KBM-7 (cell line): Measurements from ENCODE around the gene CA10.

ENCODE experiments used
- DNase-seq: peaks from one replicate; pipeline ENCODE4 v3.0.0-alpha.2; 2015
- in situ Hi-C: fragments of 300-500 bp; cut with MboI; formaldehyde crosslinking; loops from 2 replicates; pipeline ENCODE4 v1.14.3; 2020; ENCODE audit warnings: low sequenced_read_pairs, low pct_unique_long_range_greater_than_20kb, mixed read lengths

Gene CA10

DNA sequence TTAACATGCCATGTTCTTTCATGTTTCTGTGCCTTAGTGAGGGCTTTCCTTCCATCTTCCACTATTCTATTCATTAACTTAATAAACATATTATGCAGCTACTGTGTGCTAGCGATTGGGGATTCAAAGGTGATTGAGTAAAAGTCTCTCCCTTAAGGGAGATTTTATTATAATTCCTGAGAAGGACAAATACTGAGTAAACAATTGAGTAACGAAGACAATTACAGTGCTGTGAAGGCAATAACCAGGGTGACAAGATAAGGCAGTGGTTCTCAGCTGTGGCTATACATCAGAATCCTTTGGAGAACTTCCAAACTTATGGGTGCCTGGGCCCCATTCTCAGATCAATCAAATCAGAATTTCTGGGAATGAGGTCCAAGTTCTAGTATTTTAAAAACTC lies 353.3 kb downstream of the CA10 start:
- in situ Hi-C loops: no loop called here
- no peak for DNase-seq

DNA sequence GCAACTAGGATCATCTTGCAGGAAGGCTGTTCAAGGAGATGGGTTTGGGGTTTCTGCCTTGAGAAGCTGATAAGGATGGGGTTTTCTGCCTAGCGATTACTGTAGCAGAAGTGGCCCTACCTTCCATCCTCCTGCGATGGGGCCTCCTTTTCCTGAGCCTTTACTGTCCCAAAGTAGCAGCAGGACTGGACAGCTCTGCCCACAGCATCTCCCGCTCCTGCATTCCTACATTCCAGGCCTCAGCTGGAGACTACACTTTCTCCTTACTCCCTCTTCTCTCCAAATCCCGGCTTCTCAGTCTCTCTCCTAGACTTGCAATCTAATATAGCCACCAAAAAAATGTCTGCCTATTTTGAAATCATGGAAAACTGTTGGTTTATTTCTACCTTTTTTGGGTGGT lies 355.4 kb downstream of the CA10 start:
- in situ Hi-C loops: no loop called here
- no peak for DNase-seq

DNA sequence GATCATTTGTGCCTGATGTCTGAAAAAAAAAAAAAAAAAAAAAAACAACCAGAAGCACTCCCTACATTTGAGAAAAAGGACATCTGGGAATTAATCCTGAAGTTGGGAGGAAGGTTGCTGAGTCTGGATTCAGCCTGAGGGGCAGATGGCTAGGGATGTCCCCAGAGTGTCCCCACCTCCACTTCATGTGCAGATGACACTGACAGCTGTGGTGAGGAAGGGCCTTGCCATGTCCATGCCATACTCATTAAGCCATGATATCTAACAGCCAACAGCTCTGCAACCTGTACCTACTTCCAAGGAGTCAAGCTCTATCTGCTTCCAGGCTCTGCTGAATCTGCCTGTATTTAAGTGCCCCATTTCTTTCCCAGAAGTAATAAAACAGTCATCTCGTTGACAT lies 356.0 kb downstream of the CA10 start:
- in situ Hi-C loops: no loop called here
- DNase-seq: no peak

DNA sequence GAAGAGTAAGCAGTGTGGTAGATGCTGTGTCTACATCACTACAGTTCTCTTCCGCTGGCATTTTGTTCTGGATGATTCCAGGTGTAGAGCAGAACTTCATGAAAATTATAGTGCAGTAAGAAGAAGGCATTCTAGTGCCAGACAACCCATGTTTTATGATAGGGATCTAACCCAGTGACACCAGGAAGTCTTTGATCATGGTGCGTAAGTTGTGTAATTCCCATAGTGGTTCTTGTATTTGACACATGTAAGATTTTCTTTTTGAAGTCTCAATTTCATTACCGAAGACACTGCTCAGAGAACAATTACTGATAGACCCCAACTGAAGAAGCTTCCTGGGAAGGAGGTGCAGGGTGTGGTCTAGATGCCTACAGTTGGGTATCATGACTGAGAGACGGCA lies 356.9 kb downstream of the CA10 start:
- in situ Hi-C loops: no loop called here
- no peak for DNase-seq

DNA sequence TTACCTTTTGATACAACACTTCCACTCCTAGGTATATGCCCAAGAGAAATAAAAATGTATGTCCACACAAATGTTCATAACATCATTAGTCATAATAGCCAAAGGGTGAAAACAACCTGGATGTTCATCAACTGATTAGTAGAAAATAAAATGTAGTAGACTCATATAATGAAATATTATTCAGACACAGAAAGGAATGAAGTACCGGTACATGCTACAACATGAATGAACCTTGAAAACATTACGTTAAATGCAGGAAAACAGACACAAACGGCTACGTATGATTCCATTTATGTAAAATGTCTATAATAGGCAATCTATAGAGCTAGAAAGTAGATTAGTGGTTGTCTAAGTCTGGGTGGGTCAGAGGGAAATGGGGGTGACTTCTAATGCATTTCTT lies 358.5 kb downstream of the CA10 start:
- in situ Hi-C loops: no loop called here
- no peak for DNase-seq

DNA sequence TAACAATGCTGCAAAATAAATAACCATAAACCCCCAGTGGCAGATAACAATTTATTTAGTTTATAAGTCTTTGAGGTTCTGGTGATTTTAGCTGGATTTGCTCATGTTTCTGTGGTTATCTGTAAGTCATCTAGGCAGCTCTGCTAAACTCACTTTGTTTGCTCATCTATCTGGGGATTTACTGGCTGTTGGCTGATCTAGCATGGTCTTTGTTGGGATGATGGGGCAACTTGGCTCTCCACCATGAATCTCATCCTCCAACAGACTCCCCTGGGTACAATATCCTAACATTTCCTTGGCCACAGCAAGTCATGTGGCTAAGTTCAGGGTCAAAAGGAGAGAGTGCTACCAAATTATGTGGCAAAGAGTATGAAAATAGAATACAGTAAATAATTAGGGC lies 359.3 kb downstream of the CA10 start:
- in situ Hi-C loops: no loop called here
- no peak for DNase-seq

DNA sequence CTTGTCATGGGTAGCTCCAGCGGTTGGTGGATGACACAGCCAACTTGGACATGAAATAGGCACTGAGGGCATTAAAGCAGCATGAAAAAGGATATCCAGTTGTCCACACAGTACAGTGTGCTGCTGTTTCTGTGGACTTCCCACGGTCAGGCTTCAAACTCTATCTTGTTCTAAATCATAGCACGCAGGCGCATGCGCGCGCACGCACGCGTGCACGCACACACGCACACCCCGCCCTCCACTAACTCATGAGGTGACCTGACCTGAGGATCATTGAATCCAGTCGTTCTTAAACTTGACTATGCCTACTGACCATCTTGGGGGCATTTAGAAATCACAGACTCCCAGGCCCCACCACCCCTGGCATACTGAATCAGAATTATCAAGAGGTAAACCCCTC lies 361.4 kb downstream of the CA10 start:
- no peak for DNase-seq
- in situ Hi-C loops: no loop called here

DNA sequence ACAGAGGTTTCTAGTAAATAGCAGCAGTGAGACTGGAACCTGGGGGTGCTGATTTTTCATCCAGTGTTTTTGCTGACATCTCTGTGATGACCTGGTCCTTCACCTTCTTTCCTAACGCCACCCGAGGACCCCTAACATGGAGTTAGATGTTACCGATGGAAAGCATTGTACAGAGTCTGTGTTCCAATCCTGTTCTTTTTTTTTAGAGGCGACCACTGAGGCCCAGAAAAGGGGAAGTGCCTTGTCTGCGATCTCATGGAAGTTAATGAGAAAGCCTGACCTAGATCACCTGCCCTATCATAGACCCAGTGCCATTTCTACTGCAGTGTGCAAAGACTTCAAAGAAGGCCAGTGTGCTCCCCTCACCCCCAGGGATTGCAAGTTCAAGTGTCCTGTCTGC lies 362.5 kb downstream of the CA10 start:
- DNase-seq: no peak
- in situ Hi-C loops: no loop called here

DNA sequence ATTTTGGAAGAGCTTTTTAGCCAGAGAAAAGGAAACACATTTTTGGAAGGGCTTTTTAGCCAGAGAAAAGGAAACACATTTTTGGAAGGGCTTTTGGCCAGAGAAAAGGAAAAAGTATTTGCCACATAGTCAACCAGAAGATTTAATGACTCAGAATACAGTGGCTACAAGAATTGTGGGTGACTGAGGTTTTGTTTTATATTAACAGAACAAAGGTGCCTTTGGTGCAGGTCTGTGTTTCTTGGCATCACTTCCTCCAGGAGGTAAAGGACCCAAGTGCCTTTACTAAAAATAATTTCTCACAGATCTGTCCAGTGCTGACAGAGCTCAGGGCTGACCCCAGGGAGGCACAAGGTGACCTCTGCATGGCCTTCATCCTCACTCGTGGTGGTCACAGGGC lies 363.1 kb downstream of the CA10 start:
- DNase-seq: no peak
- in situ Hi-C loops: no loop called here

DNA sequence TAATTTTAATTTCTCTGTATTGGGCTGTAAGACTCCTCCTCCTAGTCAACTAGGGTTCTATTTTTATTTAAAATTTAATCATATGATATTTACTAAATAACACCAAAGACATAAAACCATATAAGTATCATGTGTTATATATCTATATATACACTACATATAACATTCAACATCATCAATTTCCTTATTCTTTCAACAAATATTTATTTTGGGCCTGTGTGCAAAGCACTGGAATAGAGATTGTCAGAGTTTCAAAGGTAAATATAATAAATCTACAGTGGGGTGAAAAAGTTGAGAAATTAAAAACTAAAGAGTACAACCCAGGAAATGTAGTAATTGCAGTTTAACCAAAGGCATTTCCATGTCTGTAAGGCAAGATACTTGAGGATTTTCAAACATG lies 364.0 kb downstream of the CA10 start:
- DNase-seq: no peak
- in situ Hi-C loops: no loop called here

DNA sequence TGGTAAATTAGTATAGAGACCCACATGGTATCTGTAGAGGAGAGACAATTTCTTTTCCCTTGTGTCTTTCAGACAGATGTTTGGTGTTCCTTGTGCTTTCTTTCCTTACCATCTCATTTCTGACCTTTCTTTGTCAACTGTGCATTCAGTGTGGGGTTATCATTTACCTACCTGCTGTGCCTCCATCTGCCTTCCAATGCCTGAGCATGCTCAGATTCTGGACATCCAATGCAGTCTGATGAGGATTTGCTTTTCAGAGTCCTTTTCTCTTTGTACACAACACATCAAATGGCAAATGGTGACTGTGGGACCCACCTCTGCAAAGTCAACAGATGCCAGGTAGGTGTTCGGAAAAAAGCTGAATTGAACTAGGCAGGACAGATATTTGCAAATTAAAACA lies 364.8 kb downstream of the CA10 start:
- DNase-seq: no peak
- in situ Hi-C loops: no loop called here

DNA sequence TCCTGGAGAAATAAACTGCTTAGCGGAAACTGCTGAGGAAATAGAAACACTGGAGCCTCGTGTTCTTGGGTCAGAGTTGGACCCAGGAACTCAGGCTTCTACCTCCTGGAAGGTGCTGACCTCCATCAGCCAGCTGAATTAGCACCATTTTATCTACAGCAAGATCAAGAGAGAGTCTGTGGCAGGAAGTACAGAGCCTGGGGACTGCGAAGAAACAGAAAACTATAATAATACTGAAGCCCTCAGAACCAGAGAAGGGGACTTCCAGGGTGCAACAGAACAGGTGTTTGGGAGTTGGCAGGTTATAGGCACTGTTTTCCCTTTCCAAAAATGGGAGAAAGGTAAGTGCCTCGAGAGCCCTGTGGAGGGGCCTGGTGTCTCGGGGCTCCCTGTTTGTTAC lies 379.7 kb downstream of the CA10 start:
- in situ Hi-C loops: no loop called here

DNA sequence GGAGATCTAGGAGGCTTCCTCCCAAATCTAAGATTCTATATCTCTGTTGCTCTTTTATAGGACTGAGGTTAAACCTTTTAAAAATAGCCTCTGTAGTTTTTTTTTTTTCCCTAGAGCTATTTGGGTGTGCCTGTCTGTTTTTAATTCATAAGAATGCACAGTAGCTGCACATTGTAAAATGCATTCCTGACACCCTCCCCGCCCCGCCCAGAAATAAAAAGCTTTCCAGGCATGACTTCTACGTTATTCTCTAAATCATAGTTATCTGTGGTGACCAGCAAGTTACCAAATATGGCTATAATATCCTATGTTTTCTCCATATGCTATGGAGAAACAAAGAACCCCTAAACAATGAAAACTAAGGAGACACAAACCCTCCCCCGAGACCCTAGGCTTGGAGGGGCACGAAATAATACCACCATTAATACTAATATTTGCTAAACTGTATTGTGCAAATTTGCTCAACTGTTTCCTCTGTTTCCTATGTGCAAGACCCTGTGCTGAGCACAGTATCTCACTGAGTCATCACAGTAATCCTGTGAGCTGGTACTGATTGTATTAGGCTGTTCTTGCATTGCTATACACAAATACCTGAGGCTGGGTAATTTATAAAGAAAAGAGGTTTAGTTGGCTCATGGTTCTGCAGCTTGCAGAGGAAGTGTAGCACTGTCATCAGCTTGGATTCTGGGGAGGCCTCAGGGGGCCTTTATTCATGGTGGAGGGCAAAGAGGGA lies 388.3 kb downstream of the CA10 start:
- in situ Hi-C loops: no loop called here
- DNase-seq: no peak

More for the DNA sequence above, 379.7 kb downstream of the CA10 start:
- DNase-seq: no peak

DNA sequence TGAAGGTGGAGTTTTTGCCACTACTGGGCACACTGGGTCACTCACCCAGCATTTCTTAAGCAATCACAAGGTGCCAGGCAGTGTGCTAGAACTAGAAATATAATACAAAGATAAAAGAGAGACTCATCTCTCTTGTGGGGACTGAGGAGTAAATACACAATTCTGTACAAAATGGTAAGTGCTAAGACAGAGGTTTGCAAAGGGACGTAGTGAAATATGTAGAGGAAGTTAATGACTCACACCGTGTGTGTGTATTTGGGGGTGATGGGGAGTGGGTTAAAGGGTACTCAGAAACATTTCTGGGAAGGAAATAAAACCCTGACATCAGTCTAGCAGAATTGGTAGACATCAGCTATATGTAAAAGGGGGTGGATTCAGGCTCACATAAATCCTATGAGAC lies 389.3 kb downstream of the CA10 start:
- DNase-seq: no peak
- in situ Hi-C loops: no loop called here

DNA sequence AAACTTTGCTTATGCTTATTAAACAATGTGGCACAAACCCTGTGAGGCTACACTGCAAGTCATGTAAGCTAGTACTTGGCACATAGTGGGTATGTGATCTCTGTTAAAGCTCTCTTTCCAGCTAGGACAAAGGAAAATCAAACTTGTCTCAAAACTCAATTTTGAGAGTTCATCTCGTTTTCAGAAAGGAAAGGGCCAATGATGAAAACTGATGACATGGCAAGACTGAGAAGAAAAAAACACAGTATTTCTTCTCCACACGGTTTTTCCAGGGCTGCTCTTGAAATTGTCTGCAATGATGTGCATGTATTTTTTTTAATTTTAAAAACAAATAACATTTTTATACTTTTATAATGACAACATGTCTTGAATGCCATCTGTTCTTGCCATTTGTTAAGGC lies 389.8 kb downstream of the CA10 start:
- in situ Hi-C loops: no loop called here
- DNase-seq: no peak

DNA sequence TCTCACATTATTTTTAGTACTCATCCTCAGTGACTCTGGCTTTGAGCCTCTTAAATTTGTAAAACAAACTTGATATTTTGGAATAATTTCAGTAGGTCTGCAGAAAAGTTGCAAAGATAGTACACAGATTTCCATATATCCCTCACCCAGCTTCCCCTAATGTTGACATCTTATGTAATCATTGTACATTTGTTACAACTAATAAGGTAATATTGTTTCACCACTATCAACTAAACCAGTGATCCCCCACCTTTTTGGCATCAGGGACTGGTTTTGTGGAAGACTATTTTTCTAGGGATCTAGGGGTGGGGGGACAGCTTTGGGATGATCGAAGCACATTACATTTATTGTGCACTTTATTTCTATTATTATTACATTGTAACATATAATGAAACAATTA lies 391.2 kb downstream of the CA10 start:
- no peak for DNase-seq
- in situ Hi-C loops: no loop called here

DNA sequence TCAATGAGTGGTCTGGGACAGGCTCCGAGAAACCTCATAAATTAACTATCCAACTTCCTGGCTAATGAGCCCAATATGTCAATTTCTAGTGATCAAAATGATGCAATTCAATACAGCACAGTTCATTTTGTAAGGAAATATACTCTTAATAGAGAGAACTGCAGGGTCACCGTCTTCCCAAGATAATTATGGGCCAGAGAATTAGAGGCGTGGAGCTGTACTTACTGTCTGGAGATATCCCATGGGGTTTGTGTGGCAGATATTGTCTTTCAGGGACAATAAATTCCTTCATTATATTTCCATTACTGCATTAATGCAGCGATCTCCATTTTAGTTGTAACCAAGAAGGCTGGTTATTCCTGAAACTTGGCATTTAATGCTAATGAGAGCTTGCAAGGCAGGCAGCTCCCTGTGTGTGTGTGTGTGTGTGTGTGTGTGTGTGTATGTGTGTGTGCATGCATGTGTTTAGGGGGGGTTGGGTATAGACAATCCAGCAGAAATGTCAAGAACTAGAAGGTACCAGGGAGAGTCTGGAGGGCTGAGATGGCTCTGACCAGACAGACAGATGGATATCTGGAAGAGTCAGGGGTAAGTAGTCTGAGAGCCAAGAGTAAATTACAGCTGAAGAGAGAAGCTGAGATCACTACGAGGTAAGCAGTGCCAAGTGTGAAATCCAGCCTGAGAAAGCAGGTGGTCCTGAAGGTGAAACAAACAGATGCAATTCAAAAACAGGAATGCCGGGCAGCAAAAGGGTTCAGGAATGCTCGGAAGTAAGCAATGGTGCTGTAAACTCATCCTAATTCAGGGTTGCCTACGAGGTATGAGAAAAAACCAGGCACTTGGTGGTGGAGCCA lies 393.0 kb downstream of the CA10 start:
- in situ Hi-C loops: no loop called here
- no peak for DNase-seq

DNA sequence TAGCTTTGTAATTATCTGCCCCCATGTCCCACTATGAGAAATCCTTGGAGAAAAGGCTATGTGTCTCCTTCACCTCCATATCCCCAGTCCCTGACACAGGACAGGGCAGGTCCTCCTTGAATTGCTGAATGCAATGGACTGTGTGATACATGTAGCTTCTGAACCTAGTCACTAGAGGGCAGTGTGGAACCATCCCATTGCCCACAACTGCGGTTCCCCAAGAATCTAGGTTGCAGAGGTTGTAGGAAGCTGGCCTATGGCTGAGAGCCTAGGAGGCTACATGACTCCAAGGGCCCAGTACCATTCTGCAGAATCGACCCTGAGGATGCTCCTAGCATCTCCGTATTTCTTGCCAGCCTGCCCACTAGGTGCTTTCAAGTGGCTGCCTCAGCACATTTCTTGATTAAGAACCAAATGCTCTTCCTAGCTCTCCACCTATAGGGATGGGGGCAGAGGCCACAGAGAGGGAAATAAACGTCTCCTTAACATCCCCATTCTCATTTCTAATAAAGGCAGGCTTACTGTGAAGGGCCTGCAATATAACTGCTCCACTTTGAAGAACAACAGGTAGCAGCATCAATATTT lies 394.0 kb downstream of the CA10 start:
- DNase-seq: peak; percentile 66
- in situ Hi-C loops: no loop called here

DNA sequence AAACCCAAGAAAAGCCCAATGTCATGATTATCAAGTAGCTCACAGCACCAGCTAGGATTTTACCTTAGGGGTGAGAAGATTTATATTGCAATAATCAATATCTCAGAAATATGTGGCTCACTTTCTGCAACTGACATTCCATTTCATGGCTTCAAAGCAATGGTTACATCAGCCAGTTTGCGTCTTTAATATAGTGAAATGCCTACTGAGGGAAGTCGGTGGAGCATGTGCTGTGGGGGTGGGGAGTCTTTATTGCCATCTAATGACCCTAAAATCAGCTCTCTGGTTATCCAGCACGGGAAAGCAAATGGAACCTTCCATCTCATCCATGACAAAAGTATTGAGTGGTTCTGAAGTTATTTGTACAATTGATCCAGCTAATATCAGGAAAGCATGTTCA lies 395.5 kb downstream of the CA10 start:
- in situ Hi-C loops: no loop called here
- no peak for DNase-seq

DNA sequence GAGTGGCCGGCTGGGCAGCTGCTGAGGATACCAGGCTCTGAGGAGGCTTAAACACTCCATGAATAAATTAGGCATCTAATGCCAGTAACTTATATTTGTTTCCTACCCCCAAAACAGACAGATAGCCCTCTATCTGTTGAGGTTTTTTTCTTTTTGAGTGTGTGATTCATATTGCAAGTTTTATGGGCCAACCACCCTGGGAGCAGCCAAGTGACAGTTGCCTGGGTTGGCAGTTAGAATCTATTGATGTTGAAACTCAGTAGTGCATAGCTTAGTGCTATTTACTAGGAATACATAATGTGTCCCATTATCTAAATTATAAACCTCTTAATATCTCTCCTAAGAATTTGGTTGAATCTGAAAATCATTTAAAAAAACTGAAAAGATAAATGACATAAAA lies 397.4 kb downstream of the CA10 start:
- no peak for DNase-seq
- in situ Hi-C loops: no loop called here
